Measurements from ENCODE around the gene GNL1. TPM values are rescaled to one million over a fixed set of nuclear protein-coding genes. Genes with fewer than 3 reads are reported as not detected.
"Not testable (repeated sequence)": the region's sequence is repeated elsewhere in the genome, so short reads cannot be mapped to it uniquely, and the experiment has no call there.

The GNL1 gene
- polyA plus RNA-seq, 1 of the 3 experiments (the other 2 are of a cell fraction): 36.4 TPM

- TF ChIP-seq CTCF (IDR thresholded peaks at IDR 0.05) (no peak), MXI1 (IDR thresholded peaks at IDR 0.05; ENCODE audit: low read depth, low read length) (no peak), NFIC (IDR thresholded peaks at IDR 0.05; ENCODE audit: borderline replicate concordance) (no peak), USF2 (IDR thresholded peaks at IDR 0.05; ENCODE audit: borderline replicate concordance, low read depth, low read length) (no peak), RFX5 (IDR thresholded peaks at IDR 0.05; ENCODE audit: low read length) (no peak)
Measured at GRCh38 chr6:30497714-30498113, 58.6 kb downstream of the GNL1 start (continued).

DNA sequence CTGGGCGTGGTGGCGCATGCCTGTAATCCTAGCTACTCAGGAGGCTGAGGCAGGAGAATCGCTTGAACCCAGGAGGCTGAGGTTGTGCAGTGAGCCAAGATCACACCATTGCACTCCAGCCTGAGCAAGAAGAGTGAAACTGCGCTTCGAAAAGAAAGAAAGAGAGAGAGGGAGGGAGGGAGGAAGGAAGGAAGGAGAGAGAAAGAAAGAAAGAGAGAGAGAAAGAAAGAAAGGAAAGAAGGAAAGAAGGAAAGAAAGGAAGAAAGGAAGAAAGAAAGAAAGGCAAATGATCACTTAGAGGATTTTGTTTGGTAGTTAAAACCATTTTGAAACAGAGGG lies 59.1 kb downstream of the GNL1 start:
- POLR2A ChIA-PET; DNase-seq; H3K36me3 ChIP-seq (replicated peaks in 1 of 2; ENCODE audit: control insufficient read depth in 1 of 2, insufficient read depth in 2 of 2, low read length in 1 of 2); H3K4me3 ChIP-seq (ENCODE audit: low read depth in 2 of 2, low read length in 1 of 2); H4K20me1 ChIP-seq (ENCODE audit: insufficient read depth); H3K27me3 ChIP-seq (ENCODE audit: insufficient read depth); H3K79me2 ChIP-seq (ENCODE audit: insufficient read depth); H3K9me3 ChIP-seq; H3K9me2 ChIP-seq; H3K9ac ChIP-seq: not testable (repeated sequence)
- H3K4me1 ChIP-seq (ENCODE audit: control insufficient read depth in 1 of 2, insufficient read depth in 2 of 2, low read depth in 1 of 2, low read length in 1 of 2): peaks cover 0 to 14% of the 10 kb centered on the region in 2 experiments; a peak in 1 of 4 replicates
- CTCF ChIA-PET: interaction anchor here (1.0 kb wide), 1 partner anchor 15 kb away, joined by 3 read pairs; no protein-coding TSS in a partner anchor
- peak overlapping the region in 1 of 2 experiments; percentile 78; a peak in 2 of 4 replicates for H3K27ac ChIP-seq (ENCODE audit: low read depth in 2 of 2, low read length in 1 of 2)
- peak overlapping the region; percentile 62; the same call in 1 of the 2 replicates for H2AFZ ChIP-seq (ENCODE audit: low read depth)
- H3F3A ChIP-seq (replicated peaks; ENCODE audit: insufficient read depth): peaks cover 25% of the 10 kb centered on the region
- peak overlapping the region; percentile 8; the same call in 1 of the 2 replicates for H3K4me2 ChIP-seq
- 73% methylated on average over 5 of the region's 5 CpGs for WGBS (ENCODE audit: low lambda C conversion rate)

GRCh38 chr6:30495993-30496392 lies 60.3 kb downstream of the GNL1 start:
- peak overlapping the region; percentile 62; the same call in 1 of the 2 replicates for H2AFZ ChIP-seq (ENCODE audit: low read depth)
- 72% methylated on average over 4 of the region's 4 CpGs for WGBS (ENCODE audit: low lambda C conversion rate)
- peaks cover 2% of the 10 kb centered on the region for H4K20me1 ChIP-seq (ENCODE audit: insufficient read depth)
- no peak overlapping the region for H3K4me3 ChIP-seq (ENCODE audit: low read depth in 2 of 2, low read length in 1 of 2)
- peaks cover 0 to 14% of the 10 kb centered on the region in 2 experiments; a peak in 1 of 4 replicates for H3K4me1 ChIP-seq (ENCODE audit: control insufficient read depth in 1 of 2, insufficient read depth in 2 of 2, low read depth in 1 of 2, low read length in 1 of 2)
- POLR2A ChIA-PET: no interaction called here
- no peaks in the 10 kb centered on the region for H3K9me2 ChIP-seq
- DNase-seq: no peak
- no peaks in the 10 kb centered on the region for H3K27me3 ChIP-seq (ENCODE audit: insufficient read depth)
- peak overlapping the region in 1 of 2 experiments; percentile 78; a peak in 2 of 4 replicates for H3K27ac ChIP-seq (ENCODE audit: low read depth in 2 of 2, low read length in 1 of 2)
- peaks cover 5 to 14% of the 10 kb centered on the region in 2 experiments for H3K36me3 ChIP-seq (replicated peaks in 1 of 2; ENCODE audit: control insufficient read depth in 1 of 2, insufficient read depth in 2 of 2, low read length in 1 of 2)
- no peak for TF ChIP-seq CTCF (IDR thresholded peaks at IDR 0.05)
- TF ChIP-seq FOXJ3 (CRISPR knock-in tag; IDR thresholded peaks at IDR 0.05): no peak
- H3K9me3 ChIP-seq: no peaks in the 10 kb centered on the region
- H3F3A ChIP-seq (replicated peaks; ENCODE audit: insufficient read depth): peaks cover 25% of the 10 kb centered on the region
- CTCF ChIA-PET: interaction anchor here (1.0 to 1.2 kb wide), 2 partner anchors 36 to 45 kb away, joined by 3 to 5 read pairs; no protein-coding TSS in a partner anchor
- peak overlapping the region; percentile 8; the same call in 1 of the 2 replicates for H3K4me2 ChIP-seq
- H3K9ac ChIP-seq: no peak overlapping the region
- peaks cover 9% of the 10 kb centered on the region for H3K79me2 ChIP-seq (ENCODE audit: insufficient read depth)

DNA sequence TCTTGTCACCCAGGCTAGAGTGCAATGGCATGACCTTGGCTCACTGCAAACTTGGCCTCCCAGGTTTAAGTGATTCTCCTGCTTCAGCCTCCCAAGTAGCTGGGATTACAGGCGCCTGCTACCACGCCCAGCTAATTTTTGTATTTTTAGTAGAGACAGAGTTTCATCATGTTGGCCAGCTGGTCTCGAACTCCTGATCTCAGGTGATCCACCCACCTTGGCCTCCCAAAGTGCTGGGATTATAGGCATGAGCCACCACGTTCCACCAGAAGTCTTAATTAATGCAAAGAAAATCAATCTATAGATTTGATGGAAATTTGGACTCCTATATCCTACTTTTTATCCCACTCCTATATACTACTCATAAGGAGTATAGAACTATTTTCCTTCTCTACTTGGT lies 61.2 kb downstream of the GNL1 start:
- Histone ChIP-seq H4K20me1 (ENCODE audit: insufficient read depth) (peaks cover 11% of the 10 kb centered on the region), H3K79me2 (ENCODE audit: insufficient read depth) (peaks cover 18% of the 10 kb centered on the region), H3F3A (replicated peaks; ENCODE audit: insufficient read depth) (peaks cover 25% of the 10 kb centered on the region), H3K36me3 (replicated peaks in 1 of 2; ENCODE audit: control insufficient read depth in 1 of 2, insufficient read depth in 2 of 2, low read length in 1 of 2) (peaks cover 10 to 21% of the 10 kb centered on the region in 2 experiments)
- H3K4me3 ChIP-seq (ENCODE audit: low read depth in 2 of 2, low read length in 1 of 2); CTCF ChIA-PET; DNase-seq; H3K4me1 ChIP-seq (ENCODE audit: control insufficient read depth in 1 of 2, insufficient read depth in 2 of 2, low read depth in 1 of 2, low read length in 1 of 2); H2AFZ ChIP-seq (ENCODE audit: low read depth); H3K4me2 ChIP-seq; H3K27me3 ChIP-seq (ENCODE audit: insufficient read depth); H3K9me2 ChIP-seq; H3K9ac ChIP-seq; POLR2A ChIA-PET; H3K9me3 ChIP-seq; H3K27ac ChIP-seq (ENCODE audit: low read depth in 2 of 2, low read length in 1 of 2): not testable (repeated sequence)
- WGBS (ENCODE audit: low lambda C conversion rate): 83% methylated on average over 4 of the region's 4 CpGs

All from SK-N-SH (cell line).